GM12864 (cell line): ENCODE results near the gene AMMECR1.

Experiments
- DNase-seq: peaks from one replicate; pipeline ENCODE4 v3.0.0-alpha.2; 2011; ENCODE audit warnings: low read depth
- H3K4me3 ChIP-seq: 2 replicates; pipeline ENCODE4 v1.5.1; 2011; ENCODE audit warnings: mild to moderate bottlenecking, low read depth, low read length, control low read depth
- CTCF ChIP-seq: IDR thresholded peaks from 2 replicates; pipeline ENCODE4 v1.5.1; 2011; ENCODE audit warnings: low read depth, mild to moderate bottlenecking, moderate library complexity, low read length, control low read depth, inconsistent platforms; ENCODE audit errors: missing control alignments

The AMMECR1 gene

GRCh38 chrX:110317820-110318663, at the start of gene AMMECR1:
Gene AMMECR1 (minus strand): TSS chrX:110318085. CDS start chrX:110318071, 14 bp downstream.
- no peak for TF ChIP-seq CTCF
- H3K4me3 ChIP-seq = peak within 1 kb of the TSS; percentile 92

DNA sequence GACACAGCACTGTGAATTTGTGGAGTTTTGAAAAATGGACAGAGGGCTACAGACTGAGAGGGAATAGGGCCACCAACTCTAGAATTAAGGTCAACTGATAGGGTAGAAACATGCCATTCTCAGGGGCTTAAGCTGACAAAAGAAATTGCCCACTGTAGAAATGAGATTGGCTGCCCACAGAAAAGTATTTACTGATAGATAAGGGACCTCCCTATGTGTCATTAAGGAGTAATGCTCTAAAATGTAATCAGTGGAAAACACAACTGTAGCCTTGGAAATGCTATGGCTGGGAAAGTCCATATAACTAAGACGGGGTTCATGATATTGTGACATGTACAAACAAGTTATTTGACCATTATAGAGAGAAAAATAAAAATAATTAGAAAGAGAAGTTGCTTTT, 45.4 kb upstream of the AMMECR1 start:
- TF ChIP-seq CTCF = no peak
- no peak for DNase-seq
- H3K4me3 ChIP-seq = no peak overlapping the region

More at GRCh38 chrX:110317820-110318663, at the start of gene AMMECR1:
- DNase-seq = no peak

- TF ChIP-seq CTCF = no peak
- H3K4me3 ChIP-seq = no peak overlapping the region
- no peak for DNase-seq
Measured at GRCh38 chrX:110359273-110359672, 41.4 kb upstream of the AMMECR1 start.

DNA sequence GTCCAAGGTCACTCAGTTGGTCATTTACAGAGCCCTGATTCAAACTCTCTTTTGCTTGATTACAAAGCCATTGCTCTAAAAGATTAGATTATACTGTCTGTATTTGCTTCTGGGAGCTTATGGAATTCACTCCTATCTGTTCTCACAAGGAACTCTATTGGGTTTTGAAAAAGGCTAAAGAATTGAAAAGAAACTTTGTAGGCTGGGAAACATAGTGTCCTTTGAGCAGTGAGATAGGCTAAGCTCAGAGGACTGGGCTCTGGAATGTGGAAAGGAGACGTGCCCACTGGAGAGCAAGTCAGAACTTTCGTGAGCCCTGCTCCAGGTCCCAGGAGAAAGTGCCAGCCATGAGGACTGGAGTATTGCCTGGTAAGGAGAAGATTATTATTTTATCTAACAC, 40.7 kb upstream of the AMMECR1 start, which contains the start of gene RTL9:
Gene RTL9, plus strand, starts transcription at position 301 of the 400 bp plus-strand sequence. CDS start 91,770 bp downstream, outside the sequence.
- DNase-seq = no peak
- no peak for TF ChIP-seq CTCF
- no peak within 1 kb of the TSS for H3K4me3 ChIP-seq

- DNase-seq = no peak
- no peak overlapping the region for H3K4me3 ChIP-seq
- no peak for TF ChIP-seq CTCF
Measured at GRCh38 chrX:110346681-110347080, 28.8 kb upstream of the AMMECR1 start.

DNA sequence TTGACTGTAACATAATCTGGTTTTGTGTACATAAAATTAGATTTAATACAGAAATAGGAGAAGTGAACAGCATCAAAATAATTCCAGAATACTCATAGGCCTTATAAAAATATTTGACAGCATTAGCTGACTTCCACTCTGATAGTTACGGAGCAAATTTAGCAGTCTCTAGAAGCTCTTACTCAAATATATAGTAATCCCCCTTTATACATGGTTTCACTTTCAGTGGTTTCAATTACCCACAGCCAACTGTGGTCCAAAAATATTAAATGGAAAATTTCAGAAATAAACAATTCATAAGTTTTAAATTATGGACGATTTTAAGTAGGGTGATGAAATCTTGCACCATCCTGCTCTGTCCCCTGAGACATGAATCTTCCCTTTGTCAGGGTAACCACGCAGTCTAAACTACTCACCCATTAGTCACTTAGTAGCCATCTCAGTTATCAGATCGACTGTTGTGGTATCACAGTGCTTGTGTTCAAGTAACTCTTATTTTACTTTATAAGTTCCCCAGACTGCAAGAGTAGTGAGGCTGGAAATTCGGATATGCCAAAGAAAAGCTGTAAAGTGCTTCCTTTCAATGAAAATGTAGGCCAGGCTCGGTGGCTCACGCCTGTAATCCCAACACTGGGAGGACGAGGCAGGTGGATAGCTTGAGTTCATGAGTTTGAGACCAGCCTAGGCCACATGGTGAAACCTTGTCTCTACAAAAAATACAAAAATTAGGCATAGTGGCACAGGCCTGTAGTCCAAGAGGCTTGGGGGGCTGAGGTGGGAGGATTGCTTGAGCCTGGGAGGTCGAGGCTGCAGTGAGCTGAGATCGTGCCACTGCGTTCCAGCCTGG, 23.5 kb upstream of the AMMECR1 start:
- DNase-seq = no peak

More for the DNA sequence above, 23.5 kb upstream of the AMMECR1 start:
- no peak for TF ChIP-seq CTCF
- H3K4me3 ChIP-seq = no peak overlapping the region
